Effector memory CD4-positive, alpha-beta T cell (primary cell): ENCODE measurements around the gene RNF212.
A peak's percentile ranks its signal among the peaks of the same experiment; 100 is the strongest.

Experiments
- DNase-seq, 3 donors: peaks; one replicate each; pipeline ENCODE4 v3.0.0-alpha.2; 2020
- H3K27ac ChIP-seq: 2 replicates; pipeline ENCODE4 v1.7.0; 2013; ENCODE audit warnings: mild to moderate bottlenecking, low read length, moderate library complexity; ENCODE audit not compliant: insufficient read depth, poor library complexity, severe bottlenecking
- H3K27me3 ChIP-seq: replicated peaks from 2 replicates; pipeline ENCODE4 v1.7.0; 2013; ENCODE audit warnings: mild to moderate bottlenecking, low read length; ENCODE audit not compliant: insufficient read depth, control insufficient read depth, poor library complexity, severe bottlenecking
- H3K36me3 ChIP-seq: 2 replicates; pipeline ENCODE4 v1.7.0; 2013; ENCODE audit warnings: mild to moderate bottlenecking, low read length, moderate library complexity; ENCODE audit not compliant: control insufficient read depth, insufficient read depth
- H3K4me1 ChIP-seq: 2 replicates; pipeline ENCODE4 v1.7.0; 2013; ENCODE audit warnings: low read length, mild to moderate bottlenecking; ENCODE audit not compliant: control insufficient read depth, insufficient read depth, poor library complexity, severe bottlenecking
- H3K4me3 ChIP-seq: 2 replicates; pipeline ENCODE4 v1.7.0; 2013; ENCODE audit warnings: low read length, low read depth, mild to moderate bottlenecking; ENCODE audit not compliant: insufficient read depth, poor library complexity, severe bottlenecking
- H3K9me3 ChIP-seq: 2 replicates; pipeline ENCODE4 v1.7.0; 2013; ENCODE audit warnings: mild to moderate bottlenecking, low read length, moderate library complexity; ENCODE audit not compliant: control insufficient read depth

RNF212 gene

GRCh38 chr4:1029529-1029928, 83.8 kb downstream of the RNF212 start:
- no peak overlapping the region for H3K27ac ChIP-seq
- H3K4me1 ChIP-seq: no peaks in the 10 kb centered on the region

GRCh38 chr4:1028574-1029220, 84.7 kb downstream of the RNF212 start:
- Histone ChIP-seq H3K9me3 (no peaks in the 10 kb centered on the region), H3K27ac (no peak overlapping the region), H3K4me1 (no peaks in the 10 kb centered on the region), H3K36me3 (peaks cover 5% of the 10 kb centered on the region), H3K4me3 (no peak overlapping the region), H3K27me3 (no peaks in the 10 kb centered on the region)
- no peak for DNase-seq

More at GRCh38 chr4:1029529-1029928, 83.8 kb downstream of the RNF212 start:
- Histone ChIP-seq H3K27me3 (no peaks in the 10 kb centered on the region), H3K4me3 (no peak overlapping the region), H3K9me3 (no peaks in the 10 kb centered on the region), H3K36me3 (peaks cover 5% of the 10 kb centered on the region)
- no peak for DNase-seq

GRCh38 chr4:1027915-1028238, 85.5 kb downstream of the RNF212 start:
- Histone ChIP-seq H3K27me3 (no peaks in the 10 kb centered on the region), H3K27ac (no peak overlapping the region), H3K36me3 (peaks cover 5% of the 10 kb centered on the region), H3K4me3 (no peak overlapping the region), H3K9me3 (no peaks in the 10 kb centered on the region), H3K4me1 (no peaks in the 10 kb centered on the region)
- DNase-seq: no peak

- Histone ChIP-seq H3K4me3 (no peak overlapping the region), H3K27me3 (no peaks in the 10 kb centered on the region)
- DNase-seq: no peak
These were observed 86.0 kb downstream of the RNF212 start for GRCh38 chr4:1027219-1027914.

GRCh38 chr4:1026115-1026514, 87.2 kb downstream of the RNF212 start:
- Histone ChIP-seq H3K4me3 (no peak overlapping the region), H3K27ac (no peak overlapping the region), H3K36me3 (peaks cover 5% of the 10 kb centered on the region), H3K9me3 (no peaks in the 10 kb centered on the region), H3K27me3 (no peaks in the 10 kb centered on the region), H3K4me1 (no peaks in the 10 kb centered on the region)
- peak in 1 of 3 donors; percentile 23 for DNase-seq

More at GRCh38 chr4:1027219-1027914, 86.0 kb downstream of the RNF212 start:
- Histone ChIP-seq H3K27ac (no peak overlapping the region), H3K36me3 (peaks cover 5% of the 10 kb centered on the region), H3K4me1 (no peaks in the 10 kb centered on the region), H3K9me3 (no peaks in the 10 kb centered on the region)

DNA sequence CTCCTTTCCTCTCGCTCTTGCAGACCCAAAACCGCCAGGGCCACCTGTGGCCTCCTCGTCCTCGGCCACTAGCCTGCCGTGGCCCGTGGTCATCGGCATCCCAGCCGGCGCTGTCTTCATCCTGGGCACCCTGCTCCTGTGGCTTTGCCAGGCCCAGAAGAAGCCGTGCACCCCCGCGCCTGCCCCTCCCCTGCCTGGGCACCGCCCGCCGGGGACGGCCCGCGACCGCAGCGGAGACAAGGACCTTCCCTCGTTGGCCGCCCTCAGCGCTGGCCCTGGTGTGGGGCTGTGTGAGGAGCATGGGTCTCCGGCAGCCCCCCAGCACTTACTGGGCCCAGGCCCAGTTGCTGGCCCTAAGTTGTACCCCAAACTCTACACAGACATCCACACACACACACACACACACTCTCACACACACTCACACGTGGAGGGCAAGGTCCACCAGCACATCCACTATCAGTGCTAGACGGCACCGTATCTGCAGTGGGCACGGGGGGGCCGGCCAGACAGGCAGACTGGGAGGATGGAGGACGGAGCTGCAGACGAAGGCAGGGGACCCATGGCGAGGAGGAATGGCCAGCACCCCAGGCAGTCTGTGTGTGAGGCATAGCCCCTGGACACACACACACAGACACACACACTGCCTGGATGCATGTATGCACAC, 88.3 kb downstream of the RNF212 start:
- Histone ChIP-seq H3K27ac (no peak overlapping the region), H3K9me3 (no peaks in the 10 kb centered on the region), H3K36me3 (peaks cover 5% of the 10 kb centered on the region), H3K4me1 (peaks cover 4% of the 10 kb centered on the region), H3K27me3 (no peaks in the 10 kb centered on the region), H3K4me3 (no peak overlapping the region)
- DNase-seq: no peak

DNA sequence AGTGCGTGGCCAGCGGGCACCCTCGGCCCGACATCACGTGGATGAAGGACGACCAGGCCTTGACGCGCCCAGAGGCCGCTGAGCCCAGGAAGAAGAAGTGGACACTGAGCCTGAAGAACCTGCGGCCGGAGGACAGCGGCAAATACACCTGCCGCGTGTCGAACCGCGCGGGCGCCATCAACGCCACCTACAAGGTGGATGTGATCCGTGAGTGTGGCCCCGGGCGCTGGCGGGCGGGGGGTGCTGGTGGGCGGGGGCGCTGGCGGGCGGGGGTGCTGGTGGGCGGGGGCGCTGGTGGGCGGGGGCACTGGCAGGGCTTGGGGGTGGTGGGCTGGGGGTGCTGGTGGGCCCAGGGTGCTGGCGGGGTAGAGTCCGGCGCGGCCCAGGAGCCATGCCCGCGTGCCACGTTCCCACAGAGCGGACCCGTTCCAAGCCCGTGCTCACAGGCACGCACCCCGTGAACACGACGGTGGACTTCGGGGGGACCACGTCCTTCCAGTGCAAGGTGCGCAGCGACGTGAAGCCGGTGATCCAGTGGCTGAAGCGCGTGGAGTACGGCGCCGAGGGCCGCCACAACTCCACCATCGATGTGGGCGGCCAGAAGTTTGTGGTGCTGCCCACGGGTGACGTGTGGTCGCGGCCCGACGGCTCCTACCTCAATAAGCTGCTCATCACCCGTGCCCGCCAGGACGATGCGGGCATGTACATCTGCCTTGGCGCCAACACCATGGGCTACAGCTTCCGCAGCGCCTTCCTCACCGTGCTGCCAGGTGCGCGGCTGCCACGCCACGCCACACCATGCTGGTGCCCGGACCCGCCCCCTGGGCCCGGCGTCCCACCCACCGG, 89.2 kb downstream of the RNF212 start:
- H3K4me1 ChIP-seq: peaks cover 6% of the 10 kb centered on the region
- peaks cover 5% of the 10 kb centered on the region for H3K36me3 ChIP-seq
- H3K27ac ChIP-seq: no peak overlapping the region
- H3K9me3 ChIP-seq: no peaks in the 10 kb centered on the region
- no peak for DNase-seq
- no peak overlapping the region for H3K4me3 ChIP-seq
- H3K27me3 ChIP-seq: no peaks in the 10 kb centered on the region

GRCh38 chr4:1023075-1023640, 90.2 kb downstream of the RNF212 start:
- Histone ChIP-seq H3K36me3 (peaks cover 5% of the 10 kb centered on the region), H3K27me3 (no peaks in the 10 kb centered on the region), H3K4me3 (no peak overlapping the region), H3K9me3 (no peaks in the 10 kb centered on the region), H3K27ac (no peak overlapping the region), H3K4me1 (peaks cover 6% of the 10 kb centered on the region)
- no peak for DNase-seq

DNA sequence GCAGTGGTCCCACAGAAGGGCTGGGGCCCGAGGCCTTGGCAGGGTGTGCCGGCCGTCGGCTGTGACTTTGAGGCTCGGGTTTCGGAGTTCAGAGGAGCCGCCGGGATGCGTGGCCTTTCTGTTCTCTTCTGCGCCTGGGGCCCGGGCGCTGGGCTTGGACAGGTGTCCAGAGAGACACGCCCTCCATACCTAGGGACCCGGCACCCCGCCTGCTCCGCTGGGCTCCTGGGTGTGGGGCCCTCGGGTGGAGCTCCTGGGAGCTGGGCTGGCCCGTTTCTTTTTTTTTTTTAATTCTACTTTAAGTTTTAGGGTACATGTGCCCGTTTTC, 90.7 kb downstream of the RNF212 start:
- H3K4me3 ChIP-seq: no peak overlapping the region
- peaks cover 5% of the 10 kb centered on the region for H3K36me3 ChIP-seq
- no peak for DNase-seq
- no peak overlapping the region for H3K27ac ChIP-seq
- H3K4me1 ChIP-seq: peaks cover 6% of the 10 kb centered on the region
- H3K27me3 ChIP-seq: no peaks in the 10 kb centered on the region
- H3K9me3 ChIP-seq: no peaks in the 10 kb centered on the region
